ENCODE results near the gene CSNK1A1.
"Not testable (repeated sequence)": the region's sequence is repeated elsewhere in the genome, so short reads cannot be mapped to it uniquely, and the experiment has no call there.

Gene CSNK1A1

GRCh38 chr5:149513372-149513947 is 37.8 kb downstream of the CSNK1A1 start:
- not testable (repeated sequence) for H3K9me3 ChIP-seq (ENCODE audit: control insufficient read depth, insufficient read depth, low read length); H3K4me3 ChIP-seq (ENCODE audit: low read length); H3K4me1 ChIP-seq (ENCODE audit: control insufficient read depth, insufficient read depth, low read length); H3K27me3 ChIP-seq (ENCODE audit: control insufficient read depth, insufficient read depth, low read length); DNase-seq (ENCODE audit: low read depth, low spot score); H3K27ac ChIP-seq (ENCODE audit: low read length)
- WGBS (ENCODE audit: insufficient coverage, insufficient read length), result no CpG with 5 or more reads among the region's 11 CpGs
- H3K36me3 ChIP-seq (ENCODE audit: control insufficient read depth, insufficient read depth, low read length), result peaks cover 15% of the 10 kb centered on the region

GRCh38 chr5:149510136-149510535 is 41.1 kb downstream of the CSNK1A1 start:
- Histone ChIP-seq H3K27me3 (ENCODE audit: control insufficient read depth, insufficient read depth, low read length) (no peaks in the 10 kb centered on the region), H3K9me3 (ENCODE audit: control insufficient read depth, insufficient read depth, low read length) (no peaks in the 10 kb centered on the region), H3K4me3 (ENCODE audit: low read length) (no peak overlapping the region), H3K27ac (ENCODE audit: low read length) (no peak overlapping the region), H3K4me1 (ENCODE audit: control insufficient read depth, insufficient read depth, low read length) (no peaks in the 10 kb centered on the region), H3K36me3 (ENCODE audit: control insufficient read depth, insufficient read depth, low read length) (peaks cover 19% of the 10 kb centered on the region)
- no peak for DNase-seq (ENCODE audit: low read depth, low spot score)
- no CpG with 5 or more reads among the region's 1 CpG for WGBS (ENCODE audit: insufficient coverage, insufficient read length)

- H3K27me3 ChIP-seq (ENCODE audit: control insufficient read depth, insufficient read depth, low read length), result no peaks in the 10 kb centered on the region
- H3K27ac ChIP-seq (ENCODE audit: low read length), result no peak overlapping the region
- peaks cover 11% of the 10 kb centered on the region for H3K36me3 ChIP-seq (ENCODE audit: control insufficient read depth, insufficient read depth, low read length)
- H3K9me3 ChIP-seq (ENCODE audit: control insufficient read depth, insufficient read depth, low read length), result no peaks in the 10 kb centered on the region
- H3K4me3 ChIP-seq (ENCODE audit: low read length), result no peak overlapping the region
- no peak for DNase-seq (ENCODE audit: low read depth, low spot score)
- H3K4me1 ChIP-seq (ENCODE audit: control insufficient read depth, insufficient read depth, low read length), result no peaks in the 10 kb centered on the region
- no CpG with 5 or more reads among the region's 2 CpGs for WGBS (ENCODE audit: insufficient coverage, insufficient read length)
Measured at GRCh38 chr5:149504677-149505076, 46.6 kb downstream of the CSNK1A1 start.

GRCh38 chr5:149503006-149503405 is 48.2 kb downstream of the CSNK1A1 start:
- no peak overlapping the region for H3K27ac ChIP-seq (ENCODE audit: low read length)
- peaks cover 10% of the 10 kb centered on the region; the same call in 1 of the 2 replicates for H3K36me3 ChIP-seq (ENCODE audit: control insufficient read depth, insufficient read depth, low read length)

GRCh38 chr5:149500922-149501582 is 50.2 kb downstream of the CSNK1A1 start:
- Histone ChIP-seq H3K27me3 (ENCODE audit: control insufficient read depth, insufficient read depth, low read length) (no peaks in the 10 kb centered on the region), H3K4me1 (ENCODE audit: control insufficient read depth, insufficient read depth, low read length) (peaks cover 2% of the 10 kb centered on the region; the same call in 1 of the 2 replicates), H3K27ac (ENCODE audit: low read length) (no peak overlapping the region), H3K9me3 (ENCODE audit: control insufficient read depth, insufficient read depth, low read length) (no peaks in the 10 kb centered on the region), H3K36me3 (ENCODE audit: control insufficient read depth, insufficient read depth, low read length) (peaks cover 6% of the 10 kb centered on the region; the same call in 1 of the 2 replicates), H3K4me3 (ENCODE audit: low read length) (no peak overlapping the region)
- no peak for DNase-seq (ENCODE audit: low read depth, low spot score)
- whole genome bisulfite sequencing (ENCODE audit: insufficient coverage, insufficient read length), result no CpG with 5 or more reads among the region's 5 CpGs

More at GRCh38 chr5:149503006-149503405, 48.2 kb downstream of the CSNK1A1 start:
- Histone ChIP-seq H3K27me3 (ENCODE audit: control insufficient read depth, insufficient read depth, low read length) (no peaks in the 10 kb centered on the region), H3K9me3 (ENCODE audit: control insufficient read depth, insufficient read depth, low read length) (no peaks in the 10 kb centered on the region), H3K4me3 (ENCODE audit: low read length) (no peak overlapping the region), H3K4me1 (ENCODE audit: control insufficient read depth, insufficient read depth, low read length) (no peaks in the 10 kb centered on the region; the same call in 1 of the 2 replicates)
- no peak for DNase-seq (ENCODE audit: low read depth, low spot score)
- WGBS (ENCODE audit: insufficient coverage, insufficient read length), result no CpG with 5 or more reads among the region's 2 CpGs

GRCh38 chr5:149498724-149499336 is 52.4 kb downstream of the CSNK1A1 start:
- no peak for DNase-seq (ENCODE audit: low read depth, low spot score)

GRCh38 chr5:149497357-149497756 is 53.9 kb downstream of the CSNK1A1 start:
- no peak for DNase-seq (ENCODE audit: low read depth, low spot score)
- H3K4me1 ChIP-seq (ENCODE audit: control insufficient read depth, insufficient read depth, low read length), result peaks cover 2% of the 10 kb centered on the region; the same call in 1 of the 2 replicates
- WGBS (ENCODE audit: insufficient coverage, insufficient read length), result no CpG with 5 or more reads among the region's 3 CpGs
- no peaks in the 10 kb centered on the region for H3K9me3 ChIP-seq (ENCODE audit: control insufficient read depth, insufficient read depth, low read length)
- H3K27ac ChIP-seq (ENCODE audit: low read length), result no peak overlapping the region
- no peak overlapping the region for H3K4me3 ChIP-seq (ENCODE audit: low read length)
- H3K36me3 ChIP-seq (ENCODE audit: control insufficient read depth, insufficient read depth, low read length), result peaks cover 2% of the 10 kb centered on the region; the same call in 1 of the 2 replicates
- no peaks in the 10 kb centered on the region for H3K27me3 ChIP-seq (ENCODE audit: control insufficient read depth, insufficient read depth, low read length)

More at GRCh38 chr5:149498724-149499336, 52.4 kb downstream of the CSNK1A1 start:
- H3K4me3 ChIP-seq (ENCODE audit: low read length), result no peak overlapping the region
- no peaks in the 10 kb centered on the region for H3K27me3 ChIP-seq (ENCODE audit: control insufficient read depth, insufficient read depth, low read length)
- whole genome bisulfite sequencing (ENCODE audit: insufficient coverage, insufficient read length), result no CpG with 5 or more reads among the region's 1 CpG
- H3K27ac ChIP-seq (ENCODE audit: low read length), result no peak overlapping the region
- H3K4me1 ChIP-seq (ENCODE audit: control insufficient read depth, insufficient read depth, low read length), result peaks cover 2% of the 10 kb centered on the region; the same call in 1 of the 2 replicates
- no peaks in the 10 kb centered on the region for H3K9me3 ChIP-seq (ENCODE audit: control insufficient read depth, insufficient read depth, low read length)
- H3K36me3 ChIP-seq (ENCODE audit: control insufficient read depth, insufficient read depth, low read length), result peaks cover 2% of the 10 kb centered on the region; the same call in 1 of the 2 replicates

- Histone ChIP-seq H3K4me3 (ENCODE audit: low read length) (no peak overlapping the region), H3K27ac (ENCODE audit: low read length) (no peak overlapping the region), H3K36me3 (ENCODE audit: control insufficient read depth, insufficient read depth, low read length) (peaks cover 2% of the 10 kb centered on the region; the same call in 1 of the 2 replicates), H3K4me1 (ENCODE audit: control insufficient read depth, insufficient read depth, low read length) (peaks cover 2% of the 10 kb centered on the region; the same call in 1 of the 2 replicates), H3K9me3 (ENCODE audit: control insufficient read depth, insufficient read depth, low read length) (no peaks in the 10 kb centered on the region), H3K27me3 (ENCODE audit: control insufficient read depth, insufficient read depth, low read length) (no peaks in the 10 kb centered on the region)
- no peak for DNase-seq (ENCODE audit: low read depth, low spot score)
- WGBS (ENCODE audit: insufficient coverage, insufficient read length), result no CpG with 5 or more reads among the region's 2 CpGs
Measured at GRCh38 chr5:149496917-149497316, 54.3 kb downstream of the CSNK1A1 start.

GRCh38 chr5:149496166-149496565 is 55.1 kb downstream of the CSNK1A1 start:
- no peak for DNase-seq (ENCODE audit: low read depth, low spot score)
- Histone ChIP-seq H3K27me3 (ENCODE audit: control insufficient read depth, insufficient read depth, low read length) (no peaks in the 10 kb centered on the region), H3K27ac (ENCODE audit: low read length) (no peak overlapping the region), H3K4me3 (ENCODE audit: low read length) (no peak overlapping the region), H3K4me1 (ENCODE audit: control insufficient read depth, insufficient read depth, low read length) (peaks cover 2% of the 10 kb centered on the region; the same call in 1 of the 2 replicates), H3K36me3 (ENCODE audit: control insufficient read depth, insufficient read depth, low read length) (peaks cover 2% of the 10 kb centered on the region; the same call in 1 of the 2 replicates), H3K9me3 (ENCODE audit: control insufficient read depth, insufficient read depth, low read length) (no peaks in the 10 kb centered on the region)
- no CpG with 5 or more reads among the region's 1 CpG for WGBS (ENCODE audit: insufficient coverage, insufficient read length)

- Histone ChIP-seq H3K9me3 (ENCODE audit: control insufficient read depth, insufficient read depth, low read length) (no peaks in the 10 kb centered on the region), H3K36me3 (ENCODE audit: control insufficient read depth, insufficient read depth, low read length) (peaks cover 2% of the 10 kb centered on the region; the same call in 1 of the 2 replicates), H3K4me3 (ENCODE audit: low read length) (no peak overlapping the region), H3K4me1 (ENCODE audit: control insufficient read depth, insufficient read depth, low read length) (peaks cover 2% of the 10 kb centered on the region; the same call in 1 of the 2 replicates), H3K27me3 (ENCODE audit: control insufficient read depth, insufficient read depth, low read length) (no peaks in the 10 kb centered on the region), H3K27ac (ENCODE audit: low read length) (no peak overlapping the region)
- DNase-seq (ENCODE audit: low read depth, low spot score), result no peak
- WGBS (ENCODE audit: insufficient coverage, insufficient read length), result no CpG with 5 or more reads among the region's 2 CpGs
Measured at GRCh38 chr5:149495673-149496072, 55.6 kb downstream of the CSNK1A1 start.
